GM12864 (cell line): ENCODE data around the gene ARHGEF7.

Source experiments
- DNase-seq: peaks from one replicate; pipeline ENCODE4 v3.0.0-alpha.2; 2011; ENCODE audit warnings: low read depth
- H3K4me3 ChIP-seq: 2 replicates; pipeline ENCODE4 v1.5.1; 2011; ENCODE audit warnings: mild to moderate bottlenecking, low read depth, low read length, control low read depth
- TF ChIP-seq, protein P1 (sequence below): IDR thresholded peaks from 2 replicates; pipeline ENCODE4 v1.5.1; 2011; ENCODE audit warnings: low read depth, mild to moderate bottlenecking, moderate library complexity, low read length, control low read depth, inconsistent platforms; ENCODE audit errors: missing control alignments

Gene ARHGEF7

DNA sequence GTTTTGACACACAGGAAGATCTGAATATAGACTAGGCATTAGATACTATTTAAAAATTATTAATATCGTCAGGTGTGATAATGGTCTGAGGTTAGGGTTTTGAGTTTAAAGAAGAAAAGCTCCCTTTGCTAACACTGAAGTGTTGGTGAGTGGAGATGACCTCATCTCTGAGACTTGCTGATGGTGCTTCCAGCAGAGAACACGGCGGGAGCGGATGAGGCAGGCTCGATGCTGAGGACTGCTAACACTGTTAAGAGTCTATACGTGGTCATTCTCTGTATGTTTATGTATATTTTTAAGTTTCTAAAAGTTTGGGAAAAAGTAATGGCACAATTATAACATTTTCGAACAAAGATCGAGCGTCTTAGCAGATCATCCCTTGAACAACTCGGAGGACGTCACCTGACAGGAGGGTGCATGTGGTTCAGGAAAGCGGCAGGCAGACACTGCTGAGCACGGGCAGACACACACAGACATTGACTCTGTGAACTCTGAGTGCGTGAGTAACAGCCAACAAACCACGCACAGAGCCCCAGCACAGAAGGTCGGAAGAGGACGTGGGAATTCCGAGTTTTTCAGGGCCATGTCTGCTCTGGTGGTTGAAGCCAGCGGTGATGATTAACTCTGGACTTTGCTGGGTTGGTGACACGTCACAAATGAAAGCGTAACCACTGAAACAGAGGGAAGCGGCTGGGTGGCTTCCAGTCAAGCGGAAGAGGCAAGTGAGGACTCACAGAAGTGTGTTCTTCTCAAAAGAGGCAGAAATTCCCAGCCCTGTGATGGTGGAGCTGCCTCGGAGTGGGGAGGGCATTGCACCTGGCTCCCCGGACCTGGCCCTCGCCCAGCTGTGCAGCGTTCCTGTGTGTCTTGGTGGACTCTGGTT is 113.4 kb downstream of the ARHGEF7 start:
- TF ChIP-seq, protein P1, sequence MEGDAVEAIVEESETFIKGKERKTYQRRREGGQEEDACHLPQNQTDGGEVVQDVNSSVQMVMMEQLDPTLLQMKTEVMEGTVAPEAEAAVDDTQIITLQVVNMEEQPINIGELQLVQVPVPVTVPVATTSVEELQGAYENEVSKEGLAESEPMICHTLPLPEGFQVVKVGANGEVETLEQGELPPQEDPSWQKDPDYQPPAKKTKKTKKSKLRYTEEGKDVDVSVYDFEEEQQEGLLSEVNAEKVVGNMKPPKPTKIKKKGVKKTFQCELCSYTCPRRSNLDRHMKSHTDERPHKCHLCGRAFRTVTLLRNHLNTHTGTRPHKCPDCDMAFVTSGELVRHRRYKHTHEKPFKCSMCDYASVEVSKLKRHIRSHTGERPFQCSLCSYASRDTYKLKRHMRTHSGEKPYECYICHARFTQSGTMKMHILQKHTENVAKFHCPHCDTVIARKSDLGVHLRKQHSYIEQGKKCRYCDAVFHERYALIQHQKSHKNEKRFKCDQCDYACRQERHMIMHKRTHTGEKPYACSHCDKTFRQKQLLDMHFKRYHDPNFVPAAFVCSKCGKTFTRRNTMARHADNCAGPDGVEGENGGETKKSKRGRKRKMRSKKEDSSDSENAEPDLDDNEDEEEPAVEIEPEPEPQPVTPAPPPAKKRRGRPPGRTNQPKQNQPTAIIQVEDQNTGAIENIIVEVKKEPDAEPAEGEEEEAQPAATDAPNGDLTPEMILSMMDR: no peak
- H3K4me3 ChIP-seq: no peak overlapping the region
- DNase-seq: no peak

DNA sequence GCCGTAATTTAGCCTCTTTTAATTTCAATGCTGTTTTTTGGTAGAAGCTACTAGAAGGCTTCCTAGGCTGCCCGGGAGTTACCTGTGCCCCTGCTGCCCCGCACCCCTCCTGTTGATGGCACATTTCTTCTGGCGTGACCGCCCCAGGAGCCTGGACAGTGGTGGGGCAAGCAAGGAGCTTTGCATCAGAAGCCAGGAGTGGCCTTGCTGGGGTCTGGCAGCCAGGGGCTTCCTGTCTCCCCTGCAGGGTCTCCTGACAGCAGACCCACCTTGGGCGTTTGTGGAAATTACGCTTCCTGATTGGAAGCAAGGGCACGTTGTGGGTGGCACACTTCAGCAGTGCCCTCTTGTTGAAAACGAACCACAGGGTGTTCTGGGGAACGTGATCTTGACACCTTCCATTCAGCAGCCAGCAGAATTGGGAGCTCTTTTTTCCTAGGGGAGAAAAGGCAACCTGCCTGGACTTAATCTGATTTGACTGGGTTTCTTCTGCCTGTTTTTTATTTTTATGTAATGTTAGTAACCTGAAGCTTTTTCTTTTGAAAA is 115.3 kb downstream of the ARHGEF7 start:
- TF ChIP-seq, protein P1: no peak
- DNase-seq: no peak
- H3K4me3 ChIP-seq: no peak overlapping the region

DNA sequence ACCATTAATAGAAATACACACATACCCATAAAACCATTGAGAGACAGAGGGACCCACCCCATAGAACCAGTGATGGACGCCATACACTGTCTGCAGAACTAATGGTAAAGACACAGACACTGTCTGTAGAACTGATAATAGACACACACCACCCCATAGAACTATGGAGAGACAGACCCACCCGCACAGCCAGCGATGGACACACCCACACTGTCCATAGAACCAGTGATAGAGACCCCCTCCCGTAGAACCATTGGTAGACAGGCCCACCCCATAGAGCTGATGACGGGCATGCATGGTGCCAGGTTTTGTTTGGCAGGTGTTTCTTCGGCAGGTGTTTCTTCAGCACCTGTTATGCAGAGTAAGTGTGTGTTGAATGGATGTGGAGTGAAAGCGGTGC is 117.1 kb downstream of the ARHGEF7 start:
- DNase-seq: no peak
- TF ChIP-seq, protein P1: no peak
- H3K4me3 ChIP-seq: no peak overlapping the region

DNA sequence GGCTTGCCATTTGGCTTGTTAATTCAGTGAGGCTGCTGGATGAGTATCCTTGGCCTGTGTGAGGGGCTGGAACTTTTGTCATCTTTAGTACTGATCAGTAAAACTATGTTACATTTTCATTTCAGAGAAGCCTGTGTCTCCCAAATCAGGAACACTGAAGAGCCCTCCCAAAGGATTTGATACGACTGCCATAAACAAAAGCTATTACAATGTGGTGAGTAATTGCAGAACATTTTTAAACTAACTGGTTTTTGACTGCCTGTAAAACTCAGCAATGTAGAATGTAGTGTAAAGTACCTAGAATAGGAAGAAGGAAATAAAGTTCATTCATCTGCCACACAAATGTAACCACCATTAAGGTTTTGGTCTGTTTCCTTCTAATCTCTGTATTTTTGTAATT is 118.0 kb downstream of the ARHGEF7 start:
- no peak overlapping the region for H3K4me3 ChIP-seq
- TF ChIP-seq, protein P1: no peak
- no peak for DNase-seq

DNA sequence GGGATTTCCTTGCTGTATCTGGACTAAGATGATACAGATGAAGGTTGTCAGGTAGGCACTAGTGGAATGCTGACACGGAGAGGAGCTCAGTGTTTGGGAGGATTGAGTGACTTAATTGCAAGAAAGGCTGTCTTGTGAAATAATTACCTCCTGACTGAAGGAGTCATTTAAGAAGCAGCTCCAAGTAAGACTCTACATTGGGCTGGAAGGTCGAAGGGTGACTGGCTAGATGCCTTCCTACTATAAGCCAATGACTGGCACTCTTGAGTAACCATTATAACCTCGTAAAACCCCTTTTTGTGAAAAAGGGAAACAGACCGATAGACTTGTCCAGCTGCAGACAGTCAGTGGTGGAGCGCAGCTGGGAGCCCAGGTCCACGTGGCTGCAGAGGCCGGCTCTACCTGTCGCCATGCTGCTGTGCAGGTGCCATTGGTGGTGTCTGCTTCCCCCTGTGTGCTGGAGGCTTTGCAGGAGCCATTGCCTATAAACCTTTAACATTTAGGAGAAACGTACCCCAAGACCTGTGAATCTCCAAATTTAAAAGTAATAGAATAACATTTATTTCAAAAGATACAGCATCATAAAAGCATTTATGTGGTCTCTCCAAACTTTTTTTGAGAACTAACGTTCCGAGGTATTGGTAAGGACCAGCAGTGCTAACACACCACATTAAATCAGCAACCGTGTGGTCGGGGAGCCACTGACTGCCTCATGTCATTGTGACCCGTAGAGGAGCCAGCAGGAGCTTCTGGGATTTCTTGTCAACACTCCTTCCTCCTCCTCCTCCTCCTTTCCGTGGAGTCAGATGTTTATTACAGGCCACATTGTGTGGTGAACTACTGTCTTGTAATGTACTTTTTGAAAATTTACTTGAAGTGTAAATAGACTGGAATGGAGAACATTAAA is 124.9 kb downstream of the ARHGEF7 start:
- TF ChIP-seq, protein P1: no peak
- H3K4me3 ChIP-seq: no peak overlapping the region
- no peak for DNase-seq

DNA sequence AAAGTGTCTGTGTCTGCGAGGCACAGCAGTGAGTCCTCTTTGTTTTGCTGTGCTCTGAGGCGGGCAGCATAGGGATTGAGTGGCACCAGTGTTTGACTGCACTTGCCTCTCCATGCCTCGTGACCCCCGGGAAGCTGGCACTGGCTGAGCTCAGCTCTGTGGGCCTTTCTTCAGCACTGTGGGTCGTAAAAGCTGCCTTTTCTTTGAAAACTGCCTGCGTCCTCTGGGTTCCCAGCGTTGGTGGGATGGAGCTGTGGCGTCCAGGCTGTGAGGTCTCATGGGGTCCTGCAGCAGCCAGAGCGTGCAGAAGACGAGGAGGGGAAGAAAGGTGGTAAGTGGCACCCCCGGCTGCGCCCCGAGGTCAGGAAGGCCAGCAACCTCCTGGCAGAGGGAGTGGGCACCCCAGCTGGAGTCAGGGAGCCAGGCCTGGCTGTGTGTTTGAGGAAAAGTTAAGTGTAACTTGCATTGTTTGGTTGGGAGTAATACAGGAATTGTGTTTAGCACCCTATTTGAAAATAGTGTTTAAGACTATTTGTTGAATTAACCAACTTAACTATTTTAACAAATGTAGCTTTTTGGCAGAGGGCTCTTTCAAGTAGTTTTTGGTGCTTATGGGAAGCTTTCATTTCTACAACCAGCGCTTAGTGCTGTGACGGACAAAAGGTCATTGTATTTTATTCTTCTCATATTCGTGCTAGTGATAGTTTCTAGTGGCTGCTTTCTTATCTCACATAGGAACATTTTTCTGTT is 126.1 kb downstream of the ARHGEF7 start:
- no peak overlapping the region for H3K4me3 ChIP-seq
- TF ChIP-seq, protein P1: no peak
- no peak for DNase-seq
